PC-3 (cell line): ENCODE results near the gene RET. TPM values are rescaled to one million over a fixed set of nuclear protein-coding genes. Genes with fewer than 3 reads are reported as not detected.

Experiments used
- ATAC-seq: fragments of 200-7000 bp; cut with Tn5 transposase; 2 replicates; pipeline ENCODE4 v1.9.1; 2020; ENCODE audit warnings: mild to moderate bottlenecking, moderate library complexity
- BruUV-seq: library from RNA; stranded (reverse); fragments of 400-500 nt; replicated peaks from 2 replicates; lab custom pipeline; 2021; lab: Mats Ljungman, UMichigan
- CTCF ChIA-PET: fragments of 300-600 bp; sonication (Branson Sonifier 250); formaldehyde crosslinking; loops from one replicate; lab custom pipeline; 2022; ENCODE audit warnings: antibody characterized with exemption; lab: Charles Lee
- POLR2A ChIA-PET: fragments of 300-600 bp; sonication (Branson Sonifier 250); formaldehyde crosslinking; loops from one replicate; lab custom pipeline; 2022; ENCODE audit warnings: antibody characterized with exemption; ENCODE audit not compliant: unreplicated experiment; lab: Charles Lee
- DNase-seq: peaks from one replicate; pipeline ENCODE4 v3.0.0-alpha.2; 2015
- H2AFZ ChIP-seq: fragments of 300-600 bp; sonication (generic); 2 replicates; pipeline ENCODE4 v1.6.0; 2016; ENCODE audit warnings: antibody characterized with exemption, low read length
- H3F3A ChIP-seq: fragments of 300-600 bp; sonication (generic); one replicate; pipeline ENCODE4 v1.6.0; 2017; ENCODE audit warnings: antibody characterized with exemption, low read length, control low read depth, mild to moderate bottlenecking; ENCODE audit not compliant: unreplicated experiment
- H3K27ac ChIP-seq: fragments of 300-600 bp; sonication (generic); 2 replicates; pipeline ENCODE4 v1.5.1; 2016; ENCODE audit warnings: mild to moderate bottlenecking, low read length
- H3K27me3 ChIP-seq: fragments of 300-600 bp; sonication (generic); 2 replicates; pipeline ENCODE4 v1.6.1; 2016; ENCODE audit warnings: low read length, mixed read lengths
- H3K36me3 ChIP-seq: fragments of 300-600 bp; sonication (generic); 2 replicates; pipeline ENCODE4 v1.6.1; 2016; ENCODE audit warnings: low read depth, mixed run types, low read length, mixed read lengths
- H3K4me1 ChIP-seq: fragments of 300-600 bp; sonication (generic); 2 replicates; pipeline ENCODE4 v1.5.1; 2016; ENCODE audit warnings: low read length; ENCODE audit not compliant: insufficient read depth
- H3K4me2 ChIP-seq: fragments of 300-600 bp; sonication (generic); 2 replicates; pipeline ENCODE4 v1.6.0; 2016; ENCODE audit warnings: low read length
- H3K4me3 ChIP-seq: fragments of 300-600 bp; sonication (generic); 2 replicates; pipeline ENCODE4 v1.5.1; 2016; ENCODE audit warnings: mild to moderate bottlenecking, low read length, mixed read lengths
- H3K79me2 ChIP-seq: fragments of 300-600 bp; sonication (generic); 2 replicates; pipeline ENCODE4 v1.6.1; 2017; ENCODE audit warnings: low read length, mixed read lengths
- H3K9ac ChIP-seq: fragments of 300-600 bp; sonication (generic); 2 replicates; pipeline ENCODE4 v1.6.0; 2016; ENCODE audit warnings: mild to moderate bottlenecking, low read length
- H3K9me2 ChIP-seq: fragments of 300-600 bp; sonication (generic); replicated peaks from 2 replicates; pipeline ENCODE4 v1.6.1; 2016; ENCODE audit warnings: mixed run types, low read length, mixed read lengths
- H3K9me3 ChIP-seq: fragments of 300-600 bp; sonication (generic); 2 replicates; pipeline ENCODE4 v1.6.1; 2016; ENCODE audit warnings: low read length, mixed read lengths
- H4K20me1 ChIP-seq: fragments of 300-600 bp; sonication (generic); 2 replicates; pipeline ENCODE4 v1.6.1; 2016; ENCODE audit warnings: low read length, mixed read lengths
- CTCF ChIP-seq: fragments of 300-600 bp; sonication (generic); conservative IDR thresholded peaks from 2 replicates; pipeline ENCODE4 v1.5.1; 2017; ENCODE audit warnings: antibody characterized with exemption, low read depth, mild to moderate bottlenecking, low read length
- EZH2 ChIP-seq: fragments of 300-600 bp; sonication (generic); IDR thresholded peaks from one replicate; pipeline ENCODE4 v1.6.1; 2017; ENCODE audit warnings: antibody characterized with exemption, mild to moderate bottlenecking, low read length; ENCODE audit not compliant: unreplicated experiment
- EZH2phosphoT487 ChIP-seq: fragments of 300-600 bp; sonication (generic); IDR thresholded peaks from 2 replicates; pipeline ENCODE4 v1.6.1; 2018; ENCODE audit warnings: mild to moderate bottlenecking, antibody characterized with exemption, low read length, borderline replicate concordance
- intact Hi-C: fragments of 100-400 bp; cut with micrococcal nuclease; formaldehyde crosslinking; loops from 2 replicates; pipeline ENCODE4 v1.9.0; 2023
- total RNA-seq: library from RNA; depleted of rRNA; stranded (reverse); fragments of >200 nt; gene quantifications from 2 replicates; pipeline ENCODE4 v1.2.3, GENCODE V29; 2014

RET gene
- total RNA-seq, 1 experiment from 2014 or later: not detected

- no peak; the same call in 1 of the 2 replicates for ATAC-seq
- Histone ChIP-seq H3K9me2 (no peaks in the 10 kb centered on the region), H3K4me2 (no peak overlapping the region), H3K4me3 (no peak overlapping the region), H3F3A (no peaks in the 10 kb centered on the region), H3K9me3 (no peaks in the 10 kb centered on the region), H3K36me3 (no peaks in the 10 kb centered on the region), H2AFZ (no peak overlapping the region), H3K27ac (no peak overlapping the region), H4K20me1 (no peaks in the 10 kb centered on the region), H3K9ac (no peak overlapping the region), H3K4me1 (no peaks in the 10 kb centered on the region), H3K27me3 (peaks cover 11% of the 10 kb centered on the region; the same call in 1 of the 2 replicates), H3K79me2 (no peaks in the 10 kb centered on the region)
- POLR2A ChIA-PET: no interaction called here
- BruUV-seq: no TSS peak
- intact Hi-C loops: no loop called here
- no peak for TF ChIP-seq EZH2
- TF ChIP-seq CTCF: no peak
- no peak for TF ChIP-seq EZH2phosphoT487
- CTCF ChIA-PET: no interaction called here
- no peak for DNase-seq
Observed at GRCh38 chr10:43044961-43045621, 31.8 kb upstream of the RET start.

- Histone ChIP-seq H3F3A (no peaks in the 10 kb centered on the region), H3K9me2 (no peaks in the 10 kb centered on the region), H3K27ac (no peak overlapping the region), H3K9me3 (no peaks in the 10 kb centered on the region), H2AFZ (no peak overlapping the region), H3K79me2 (no peaks in the 10 kb centered on the region), H3K4me3 (no peak overlapping the region), H3K9ac (no peak overlapping the region), H4K20me1 (no peaks in the 10 kb centered on the region), H3K36me3 (no peaks in the 10 kb centered on the region), H3K4me2 (no peak overlapping the region), H3K4me1 (no peaks in the 10 kb centered on the region), H3K27me3 (peaks cover 11% of the 10 kb centered on the region; the same call in 1 of the 2 replicates)
- BruUV-seq: no TSS peak
- CTCF ChIA-PET: no interaction called here
- POLR2A ChIA-PET: no interaction called here
- TF ChIP-seq EZH2 (no peak), EZH2phosphoT487 (no peak), CTCF (no peak)
- no peak for DNase-seq
- intact Hi-C loops: no loop called here
- no peak for ATAC-seq
Observed at GRCh38 chr10:43045631-43046287, 31.1 kb upstream of the RET start.

- no peak for ATAC-seq
- Histone ChIP-seq H3K9me2 (no peaks in the 10 kb centered on the region), H2AFZ (no peak overlapping the region), H3F3A (no peaks in the 10 kb centered on the region), H3K4me1 (no peaks in the 10 kb centered on the region), H3K4me3 (no peak overlapping the region), H3K4me2 (no peak overlapping the region), H3K79me2 (no peaks in the 10 kb centered on the region), H3K9me3 (no peaks in the 10 kb centered on the region), H4K20me1 (no peaks in the 10 kb centered on the region), H3K27me3 (peaks cover 14% of the 10 kb centered on the region; the same call in 1 of the 2 replicates), H3K27ac (no peak overlapping the region), H3K36me3 (no peaks in the 10 kb centered on the region), H3K9ac (no peak overlapping the region)
- no TSS peak for BruUV-seq
- intact Hi-C loops: no loop called here
- DNase-seq: no peak
- ChIA-PET CTCF (no interaction called here), POLR2A (no interaction called here)
- TF ChIP-seq EZH2phosphoT487 (no peak), CTCF (no peak), EZH2 (no peak)
Observed at GRCh38 chr10:43046288-43046991, 30.4 kb upstream of the RET start.
